ENCODE results near the gene FES. TPM values are rescaled to one million over a fixed set of nuclear protein-coding genes. Genes with fewer than 3 reads are reported as not detected.

Gene FES
- total and polyA plus RNA-seq, 11 donors: 10.7 to 37.5 (median 15.9) TPM

GRCh38 chr15:90913398-90913944, 29.2 kb downstream of the FES start:
- intact Hi-C loops (cut with DNase I): no loop called here
- DNase-seq: peak in 2 of 5 donors; percentile 6 to 27

GRCh38 chr15:90914305-90915080, 30.2 kb downstream of the FES start:
- ATAC-seq (no peak), DNase-seq (peak in 1 of 5 donors; percentile 25)
- whole genome bisulfite sequencing, 4 donors: 92 to 94% (median 92%) methylated on average over 18 to 22 of the region's 22 CpGs

More at GRCh38 chr15:90913398-90913944, 29.2 kb downstream of the FES start:
- H3K36me3 ChIP-seq: peaks cover 8 to 100% (median 96%) of the 10 kb centered on the region in 9 donors
- H3K27me3 ChIP-seq: no peaks in the 10 kb centered on the region
- H3K27ac ChIP-seq: peak overlapping the region in 1 of 12 donors; percentile 42
- TF ChIP-seq POLR2A (IDR thresholded peaks at IDR 0.05) (no peak), CTCF (IDR thresholded peaks at IDR 0.05) (no peak)
- H3K4me3 ChIP-seq: no peak overlapping the region
- no peaks in the 10 kb centered on the region for H3K9me3 ChIP-seq
- no peak for ATAC-seq
- peaks cover 0 to 52% (median 16%) of the 10 kb centered on the region in 12 donors for H3K4me1 ChIP-seq
- 92 to 95% (median 94%) methylated on average over 11 to 12 of the region's 12 CpGs for WGBS, 4 donors

GRCh38 chr15:90915216-90915807, 31.0 kb downstream of the FES start:
- Histone ChIP-seq H3K9me3 (no peaks in the 10 kb centered on the region), H3K4me1 (peaks cover 0 to 46% (median 10%) of the 10 kb centered on the region in 12 donors), H3K4me3 (no peak overlapping the region), H3K27me3 (no peaks in the 10 kb centered on the region), H3K36me3 (peaks cover 11 to 100% (median 99%) of the 10 kb centered on the region in 9 donors), H3K27ac (peak overlapping the region in 11 of 12 donors; percentile 30 to 85 (median 71))
- peak in 3 of 4 donors; percentile 4 to 31 (median 5) for ATAC-seq
- intact Hi-C loops (cut with DNase I): no loop called here
- no peak for DNase-seq
- WGBS, 4 donors: 74 to 88% (median 83%) methylated on average over 7 of the region's 7 CpGs
- TF ChIP-seq CTCF (IDR thresholded peaks at IDR 0.05): no peak
- no peak for TF ChIP-seq POLR2A (IDR thresholded peaks at IDR 0.05)

More at GRCh38 chr15:90914305-90915080, 30.2 kb downstream of the FES start:
- peaks cover 0 to 50% (median 10%) of the 10 kb centered on the region in 12 donors for H3K4me1 ChIP-seq
- H3K27ac ChIP-seq: peak overlapping the region in 10 of 12 donors; percentile 50 to 85 (median 74)
- peaks cover 8 to 100% (median 99%) of the 10 kb centered on the region in 9 donors for H3K36me3 ChIP-seq
- intact Hi-C loops (cut with DNase I): no loop called here
- H3K4me3 ChIP-seq: no peak overlapping the region
- TF ChIP-seq POLR2A (IDR thresholded peaks at IDR 0.05) (no peak), CTCF (IDR thresholded peaks at IDR 0.05) (no peak)
- H3K9me3 ChIP-seq: no peaks in the 10 kb centered on the region
- no peaks in the 10 kb centered on the region for H3K27me3 ChIP-seq
